ENCODE results near the gene BUB1.
"Not testable (repeated sequence)": the region's sequence is repeated elsewhere in the genome, so short reads cannot be mapped to it uniquely, and the experiment has no call there.

The BUB1 gene

GRCh38 chr2:110655701-110656100 is 22.2 kb downstream of the BUB1 start:
- DNase-seq (ENCODE audit: low read depth in 2 of 2): no peak

- no peak for DNase-seq (ENCODE audit: low read depth in 2 of 2)
These were observed 24.0 kb downstream of the BUB1 start for GRCh38 chr2:110653861-110654260.

- no peak for DNase-seq (ENCODE audit: low read depth in 2 of 2)
These were observed 27.5 kb downstream of the BUB1 start for GRCh38 chr2:110650346-110650745.

GRCh38 chr2:110647777-110648176 is 30.1 kb downstream of the BUB1 start:
- DNase-seq (ENCODE audit: low read depth in 2 of 2): no peak

GRCh38 chr2:110645616-110646015 is 32.2 kb downstream of the BUB1 start:
- no peak for DNase-seq (ENCODE audit: low read depth in 2 of 2)

- DNase-seq (ENCODE audit: low read depth in 2 of 2): no peak
These were observed 33.5 kb downstream of the BUB1 start for GRCh38 chr2:110644357-110644756.

GRCh38 chr2:110642360-110642759 is 35.5 kb downstream of the BUB1 start:
- no peak for DNase-seq (ENCODE audit: low read depth in 2 of 2)

GRCh38 chr2:110639972-110640371 is 37.9 kb downstream of the BUB1 start:
- DNase-seq (ENCODE audit: low read depth in 2 of 2): no peak

- no peak for DNase-seq (ENCODE audit: low read depth in 2 of 2)
These were observed 38.7 kb downstream of the BUB1 start for GRCh38 chr2:110638952-110639695.

GRCh38 chr2:110638004-110638403 is 39.9 kb downstream of the BUB1 start:
- DNase-seq (ENCODE audit: low read depth in 2 of 2): no peak

GRCh38 chr2:110637093-110637492 is 40.8 kb downstream of the BUB1 start:
- DNase-seq (ENCODE audit: low read depth in 2 of 2): no peak

- DNase-seq (ENCODE audit: low read depth in 2 of 2): not testable (repeated sequence)
These were observed 41.8 kb downstream of the BUB1 start for GRCh38 chr2:110635949-110636628.

- not testable (repeated sequence) for DNase-seq (ENCODE audit: low read depth in 2 of 2)
These were observed 50.5 kb downstream of the BUB1 start for GRCh38 chr2:110627348-110627747.

GRCh38 chr2:110619326-110619939 is 58.4 kb downstream of the BUB1 start:
- not testable (repeated sequence) for DNase-seq (ENCODE audit: low read depth in 2 of 2)

GRCh38 chr2:110613927-110614326 is 63.9 kb downstream of the BUB1 start:
- DNase-seq (ENCODE audit: low read depth in 2 of 2): not testable (repeated sequence)

GRCh38 chr2:110610613-110611250 is 67.1 kb downstream of the BUB1 start:
- peak; percentile 6 to 10 for DNase-seq (ENCODE audit: low read depth in 2 of 2)

GRCh38 chr2:110609843-110610612 is 67.8 kb downstream of the BUB1 start:
- not testable (repeated sequence) for DNase-seq (ENCODE audit: low read depth in 2 of 2)

- not testable (repeated sequence) for DNase-seq (ENCODE audit: low read depth in 2 of 2)
These were observed 68.9 kb downstream of the BUB1 start for GRCh38 chr2:110608788-110609502.

GRCh38 chr2:110605057-110605456 is 72.8 kb downstream of the BUB1 start:
- DNase-seq (ENCODE audit: low read depth in 2 of 2): not testable (repeated sequence)

GRCh38 chr2:110603917-110604591 is 73.8 kb downstream of the BUB1 start:
- DNase-seq (ENCODE audit: low read depth in 2 of 2): not testable (repeated sequence)

Measured in activated CD4-positive, alpha-beta T cell treated with anti-CD3 and anti-CD28 coated beads for 24 hours (primary cell).